ENCODE results near the gene THOC6.

The THOC6 gene

DNA sequence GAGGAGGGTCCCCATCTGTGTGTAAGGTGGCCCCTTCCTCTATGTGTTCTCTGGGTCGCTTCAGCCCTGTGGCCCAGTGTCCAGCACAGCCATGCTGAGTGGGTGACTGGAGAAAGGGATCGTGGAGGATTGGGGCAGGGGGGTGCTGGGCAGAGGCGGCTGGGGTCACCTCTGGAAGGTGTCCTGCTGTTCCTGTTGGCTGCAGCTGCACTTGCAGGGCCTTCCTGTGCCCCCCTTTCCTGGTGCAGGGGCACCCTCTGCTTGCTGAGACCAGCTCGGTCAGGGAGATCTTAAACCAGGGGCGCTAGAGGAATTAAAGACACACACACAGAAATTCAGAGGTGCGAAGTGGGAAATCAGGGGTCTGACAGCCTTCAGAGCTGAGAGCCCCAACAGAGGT is 52.7 kb downstream of the THOC6 start:
- ATAC-seq: no peak
- TF ChIP-seq CREB5 (CRISPR knock-in tag; IDR thresholded peaks at IDR 0.05; ENCODE audit: low read depth): no peak
- no peak for TF ChIP-seq POU6F1 (CRISPR knock-in tag; IDR thresholded peaks at IDR 0.05; ENCODE audit: borderline replicate concordance, low read depth)
- TF ChIP-seq ZNF70 (CRISPR knock-in tag; IDR thresholded peaks at IDR 0.05): no peak
- TF ChIP-seq ZFP30 (CRISPR knock-in tag; IDR thresholded peaks at IDR 0.05): no peak
- TF ChIP-seq TCF4 (CRISPR knock-in tag; IDR thresholded peaks at IDR 0.05; ENCODE audit: borderline replicate concordance): no peak
- TF ChIP-seq PPARA (CRISPR knock-in tag; IDR thresholded peaks at IDR 0.05; ENCODE audit: borderline replicate concordance): no peak
- TF ChIP-seq ARNTL (CRISPR knock-in tag; IDR thresholded peaks at IDR 0.05; ENCODE audit: borderline replicate concordance, low read depth): no peak
- TF ChIP-seq CSDC2 (CRISPR knock-in tag; IDR thresholded peaks at IDR 0.05): no peak
- TF ChIP-seq, protein P1, sequence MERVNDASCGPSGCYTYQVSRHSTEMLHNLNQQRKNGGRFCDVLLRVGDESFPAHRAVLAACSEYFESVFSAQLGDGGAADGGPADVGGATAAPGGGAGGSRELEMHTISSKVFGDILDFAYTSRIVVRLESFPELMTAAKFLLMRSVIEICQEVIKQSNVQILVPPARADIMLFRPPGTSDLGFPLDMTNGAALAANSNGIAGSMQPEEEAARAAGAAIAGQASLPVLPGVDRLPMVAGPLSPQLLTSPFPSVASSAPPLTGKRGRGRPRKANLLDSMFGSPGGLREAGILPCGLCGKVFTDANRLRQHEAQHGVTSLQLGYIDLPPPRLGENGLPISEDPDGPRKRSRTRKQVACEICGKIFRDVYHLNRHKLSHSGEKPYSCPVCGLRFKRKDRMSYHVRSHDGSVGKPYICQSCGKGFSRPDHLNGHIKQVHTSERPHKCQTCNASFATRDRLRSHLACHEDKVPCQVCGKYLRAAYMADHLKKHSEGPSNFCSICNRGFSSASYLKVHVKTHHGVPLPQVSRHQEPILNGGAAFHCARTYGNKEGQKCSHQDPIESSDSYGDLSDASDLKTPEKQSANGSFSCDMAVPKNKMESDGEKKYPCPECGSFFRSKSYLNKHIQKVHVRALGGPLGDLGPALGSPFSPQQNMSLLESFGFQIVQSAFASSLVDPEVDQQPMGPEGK (CRISPR knock-in tag; IDR thresholded peaks at IDR 0.05; ENCODE audit: borderline replicate concordance): no peak
- no peak for TF ChIP-seq ZNF565 (CRISPR knock-in tag; conservative IDR thresholded peaks at IDR 0.05; ENCODE audit: low read depth)
